Measurements from ENCODE around the gene STIMATE.

GRCh38 chr3:52849656-52850055 is 47.7 kb downstream of the STIMATE start:
- TF ChIP-seq CTCF (IDR thresholded peaks at IDR 0.05; ENCODE audit: low read length) (no peak), EZH2 (optimal IDR thresholded peaks at IDR 0.05; ENCODE audit: low read depth, low read length) (no peak)
